Caco-2 (cell line): ENCODE measurements around the gene RALGDS. TPM values are rescaled to one million over a fixed set of nuclear protein-coding genes. Genes with fewer than 3 reads are reported as not detected.

Experiments used
- BruUV-seq: library from RNA; stranded (reverse); fragments of 400-500 nt; replicated peaks from 2 replicates; lab custom pipeline; 2021; lab: Mats Ljungman, UMichigan
- CTCF ChIA-PET: fragments of 300-600 bp; sonication (Branson Sonifier 250); formaldehyde crosslinking; loops from one replicate; lab custom pipeline; 2022; ENCODE audit warnings: antibody characterized with exemption; lab: Charles Lee
- POLR2A ChIA-PET: fragments of 300-600 bp; sonication (Branson Sonifier 250); formaldehyde crosslinking; loops from one replicate; lab custom pipeline; 2022; ENCODE audit warnings: antibody characterized with exemption; lab: Charles Lee
- DNase-seq, 2 experiments: peaks; one replicate each; pipeline versions ENCODE4 v3.0.0 to v3.0.0-alpha.2; 2020 to 2022
- H3K27me3 ChIP-seq: replicated peaks from 2 replicates; pipeline ENCODE4 v1.6.0; 2011; ENCODE audit warnings: low read length; ENCODE audit not compliant: control insufficient read depth, insufficient read depth
- H3K36me3 ChIP-seq: 2 replicates; pipeline ENCODE4 v1.5.1; 2011; ENCODE audit warnings: low read length; ENCODE audit not compliant: control insufficient read depth, insufficient read depth
- H3K4me1 ChIP-seq: fragments of 250-450 bp; sonication (Bioruptor Pico); 2 replicates; pipeline ENCODE4 v1.5.1; 2020; ENCODE audit warnings: mild to moderate bottlenecking
- H3K4me3 ChIP-seq: 2 replicates; pipeline ENCODE4 v1.5.1; 2011; ENCODE audit warnings: low read depth, mild to moderate bottlenecking, control low read depth, low read length
- H3K9me3 ChIP-seq: fragments of 250-450 bp; sonication (Bioruptor Pico); 2 replicates; pipeline ENCODE4 v1.5.1; 2020; ENCODE audit warnings: mild to moderate bottlenecking, moderate library complexity
- H3K27ac Mint-ChIP-seq: one replicate; pipeline ENCODE4 v1.8.0; 2022; ENCODE audit warnings: mixed read lengths; ENCODE audit not compliant: unreplicated experiment
- H3K27me3 Mint-ChIP-seq: one replicate; pipeline ENCODE4 v1.8.0; 2022; ENCODE audit warnings: mixed read lengths; ENCODE audit not compliant: insufficient read depth, unreplicated experiment
- H3K36me3 Mint-ChIP-seq: one replicate; pipeline ENCODE4 v1.8.0; 2022; ENCODE audit warnings: mild to moderate bottlenecking, mixed read lengths; ENCODE audit not compliant: insufficient read depth, unreplicated experiment
- H3K4me1 Mint-ChIP-seq: one replicate; pipeline ENCODE4 v1.8.0; 2022; ENCODE audit warnings: low read depth, mixed read lengths; ENCODE audit not compliant: unreplicated experiment
- H3K4me3 Mint-ChIP-seq: one replicate; pipeline ENCODE4 v1.8.0; 2022; ENCODE audit warnings: mild to moderate bottlenecking, moderate library complexity, mixed read lengths; ENCODE audit not compliant: unreplicated experiment
- H3K9me3 Mint-ChIP-seq: one replicate; pipeline ENCODE4 v1.8.0; 2022; ENCODE audit warnings: mixed read lengths; ENCODE audit not compliant: unreplicated experiment
- intact Hi-C: fragments of 100-400 bp; cut with micrococcal nuclease; formaldehyde crosslinking; loops from one replicate; pipeline ENCODE4 v1.10.0; 2022; ENCODE audit not compliant: unreplicated experiment
- total RNA-seq: library from RNA; stranded (reverse); gene quantifications from 2 replicates; pipeline ENCODE4 v1.2.3, GENCODE V29; 2022
- TF ChIP-seq, protein P1 (sequence below), 2 experiments: fragments of 200-600 bp in 1 of 2; IDR thresholded peaks; 1 replicate in 1 of 2; 2 replicates in 1 of 2; pipeline versions ENCODE4 v1.5.1 to v1.8.0; 2011 to 2022; ENCODE audit warnings: antibody characterized with exemption in 1 of 2, control low read depth in 1 of 2, inconsistent platforms in 1 of 2, low read depth in 1 of 2, low read length in 1 of 2, mild to moderate bottlenecking in 1 of 2, moderate library complexity in 1 of 2; ENCODE audit not compliant: insufficient read depth in 1 of 2, severe bottlenecking in 1 of 2, unreplicated experiment in 1 of 2

RALGDS gene
- total RNA-seq, 1 experiment from 2014 or later = 18.7 TPM

DNA sequence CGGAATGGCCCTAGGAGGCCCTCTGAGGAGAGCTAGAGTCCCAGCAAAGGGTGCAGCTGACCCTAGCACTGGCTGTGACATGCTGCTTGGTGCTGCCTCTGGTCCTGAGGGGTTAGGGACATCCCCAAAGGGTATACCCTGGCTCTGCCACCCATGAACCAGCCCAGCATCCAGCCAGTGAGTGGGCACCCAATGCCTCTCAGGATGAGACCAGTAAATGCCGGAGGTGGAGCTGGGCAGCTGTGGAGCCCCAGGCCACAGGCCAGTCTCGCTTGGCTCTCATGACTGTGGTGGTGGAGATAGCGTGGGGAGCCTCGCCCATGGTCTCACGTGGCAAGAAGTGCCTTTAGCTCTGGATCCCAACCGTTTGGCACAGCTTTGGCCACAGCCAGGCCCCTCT, 63.0 kb downstream of the RALGDS start:
- peaks cover 3% of the 10 kb centered on the region; the same call in 1 of the 2 replicates for H3K36me3 ChIP-seq
- ChIA-PET POLR2A (interaction anchor here (0.6 kb wide), 1 partner anchor 36 kb away, joined by 3 read pairs; no protein-coding TSS in a partner anchor), CTCF (no interaction called here)
- no peaks in the 10 kb centered on the region for H3K9me3 Mint-ChIP-seq
- no peak overlapping the region for H3K4me3 Mint-ChIP-seq
- no peaks in the 10 kb centered on the region for H3K9me3 ChIP-seq
- DNase-seq = no peak
- TF ChIP-seq, protein P1, sequence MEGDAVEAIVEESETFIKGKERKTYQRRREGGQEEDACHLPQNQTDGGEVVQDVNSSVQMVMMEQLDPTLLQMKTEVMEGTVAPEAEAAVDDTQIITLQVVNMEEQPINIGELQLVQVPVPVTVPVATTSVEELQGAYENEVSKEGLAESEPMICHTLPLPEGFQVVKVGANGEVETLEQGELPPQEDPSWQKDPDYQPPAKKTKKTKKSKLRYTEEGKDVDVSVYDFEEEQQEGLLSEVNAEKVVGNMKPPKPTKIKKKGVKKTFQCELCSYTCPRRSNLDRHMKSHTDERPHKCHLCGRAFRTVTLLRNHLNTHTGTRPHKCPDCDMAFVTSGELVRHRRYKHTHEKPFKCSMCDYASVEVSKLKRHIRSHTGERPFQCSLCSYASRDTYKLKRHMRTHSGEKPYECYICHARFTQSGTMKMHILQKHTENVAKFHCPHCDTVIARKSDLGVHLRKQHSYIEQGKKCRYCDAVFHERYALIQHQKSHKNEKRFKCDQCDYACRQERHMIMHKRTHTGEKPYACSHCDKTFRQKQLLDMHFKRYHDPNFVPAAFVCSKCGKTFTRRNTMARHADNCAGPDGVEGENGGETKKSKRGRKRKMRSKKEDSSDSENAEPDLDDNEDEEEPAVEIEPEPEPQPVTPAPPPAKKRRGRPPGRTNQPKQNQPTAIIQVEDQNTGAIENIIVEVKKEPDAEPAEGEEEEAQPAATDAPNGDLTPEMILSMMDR (IDR thresholded peaks at IDR 0.05; ENCODE audit: insufficient read depth in 1 of 2, low read depth in 1 of 2, low read length in 1 of 2, severe bottlenecking in 1 of 2, unreplicated experiment in 1 of 2) = no peak
- peaks cover 49% of the 10 kb centered on the region for H3K36me3 Mint-ChIP-seq
- peaks cover 7% of the 10 kb centered on the region for H3K4me1 Mint-ChIP-seq
- peaks cover 9% of the 10 kb centered on the region; the same call in 1 of the 2 replicates for H3K4me1 ChIP-seq
- TSS peak; percentile 90 for BruUV-seq
- H3K27me3 Mint-ChIP-seq = no peaks in the 10 kb centered on the region
- intact Hi-C loops = no loop called here
- H3K27ac Mint-ChIP-seq = no peak overlapping the region
- no peak overlapping the region for H3K4me3 ChIP-seq
- no peaks in the 10 kb centered on the region for H3K27me3 ChIP-seq

DNA sequence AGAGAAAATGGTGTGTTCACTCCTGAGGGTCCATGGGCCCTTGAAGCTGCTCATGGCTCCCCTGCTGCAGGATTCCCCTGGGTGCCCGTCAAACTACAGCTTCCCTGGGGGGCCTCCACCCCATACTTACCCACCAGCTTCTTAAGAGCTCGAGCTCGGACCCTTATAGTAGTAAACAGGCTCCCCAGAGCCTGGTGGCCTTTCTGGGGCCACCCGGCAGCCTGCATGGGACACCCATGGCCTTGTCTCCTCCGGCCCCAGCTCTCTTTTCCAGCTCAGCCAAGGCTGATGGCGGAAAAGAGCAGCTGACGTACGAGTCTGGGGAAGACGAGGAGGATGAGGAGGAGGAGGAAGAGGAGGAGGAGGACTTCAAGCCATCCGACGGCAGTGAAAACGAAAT, 63.5 kb downstream of the RALGDS start:
- BruUV-seq = no TSS peak
- Mint-ChIP-seq H3K27ac (no peak overlapping the region), H3K4me1 (peaks cover 7% of the 10 kb centered on the region), H3K27me3 (no peaks in the 10 kb centered on the region), H3K4me3 (no peak overlapping the region), H3K36me3 (peaks cover 48% of the 10 kb centered on the region), H3K9me3 (no peaks in the 10 kb centered on the region)
- ChIA-PET POLR2A (no interaction called here), CTCF (no interaction called here)
- Histone ChIP-seq H3K4me1 (peaks cover 9% of the 10 kb centered on the region; the same call in 1 of the 2 replicates), H3K9me3 (no peaks in the 10 kb centered on the region), H3K36me3 (peaks cover 3% of the 10 kb centered on the region; the same call in 1 of the 2 replicates), H3K4me3 (no peak overlapping the region), H3K27me3 (no peaks in the 10 kb centered on the region)
- no peak for DNase-seq
- intact Hi-C loops = no loop called here
- TF ChIP-seq, protein P1 (IDR thresholded peaks at IDR 0.05; ENCODE audit: insufficient read depth in 1 of 2, low read depth in 1 of 2, low read length in 1 of 2, severe bottlenecking in 1 of 2, unreplicated experiment in 1 of 2) = no peak

DNA sequence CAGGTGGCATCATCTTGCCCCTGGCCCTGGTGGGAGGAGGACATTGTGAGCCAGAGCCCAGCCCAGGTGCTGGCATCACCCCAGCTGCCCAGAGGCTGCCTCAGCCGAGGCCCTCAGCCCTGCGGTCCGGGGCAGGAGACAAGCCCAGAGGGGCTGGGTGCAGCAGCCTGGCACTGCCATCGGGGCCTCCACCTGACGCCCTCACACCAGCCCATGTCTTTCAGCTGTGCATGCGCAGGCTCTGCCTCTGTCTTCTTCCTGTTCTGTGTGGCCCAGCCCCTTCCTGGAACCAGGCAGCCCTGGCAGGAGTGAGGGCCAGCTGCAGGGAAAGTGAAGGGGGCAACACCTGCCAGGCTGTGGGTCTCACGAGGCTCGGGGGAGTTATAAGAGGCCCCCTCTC, 64.0 kb downstream of the RALGDS start:
- ChIA-PET POLR2A (no interaction called here), CTCF (no interaction called here)
- Mint-ChIP-seq H3K27ac (no peak overlapping the region), H3K36me3 (peaks cover 48% of the 10 kb centered on the region), H3K4me3 (no peak overlapping the region), H3K4me1 (peaks cover 7% of the 10 kb centered on the region), H3K27me3 (no peaks in the 10 kb centered on the region), H3K9me3 (no peaks in the 10 kb centered on the region)
- BruUV-seq = no TSS peak
- intact Hi-C loops = no loop called here
- no peak for DNase-seq
- TF ChIP-seq, protein P1 (IDR thresholded peaks at IDR 0.05; ENCODE audit: insufficient read depth in 1 of 2, low read depth in 1 of 2, low read length in 1 of 2, severe bottlenecking in 1 of 2, unreplicated experiment in 1 of 2) = no peak
- Histone ChIP-seq H3K27me3 (no peaks in the 10 kb centered on the region), H3K4me3 (no peak overlapping the region), H3K4me1 (peaks cover 9% of the 10 kb centered on the region; the same call in 1 of the 2 replicates), H3K9me3 (no peaks in the 10 kb centered on the region), H3K36me3 (peaks cover 3% of the 10 kb centered on the region; the same call in 1 of the 2 replicates)
